IPS DF 4.7 (cell line): ENCODE data around the gene NRM.
"Not testable (repeated sequence)": the region's sequence is repeated elsewhere in the genome, so short reads cannot be mapped to it uniquely, and the experiment has no call there.

Experiments
- DNase-seq: peaks from one replicate; pipeline ENCODE4 v3.0.0-alpha.2; 2013; ENCODE audit warnings: low spot score; ENCODE audit errors: extremely low read depth

The NRM gene

DNA sequence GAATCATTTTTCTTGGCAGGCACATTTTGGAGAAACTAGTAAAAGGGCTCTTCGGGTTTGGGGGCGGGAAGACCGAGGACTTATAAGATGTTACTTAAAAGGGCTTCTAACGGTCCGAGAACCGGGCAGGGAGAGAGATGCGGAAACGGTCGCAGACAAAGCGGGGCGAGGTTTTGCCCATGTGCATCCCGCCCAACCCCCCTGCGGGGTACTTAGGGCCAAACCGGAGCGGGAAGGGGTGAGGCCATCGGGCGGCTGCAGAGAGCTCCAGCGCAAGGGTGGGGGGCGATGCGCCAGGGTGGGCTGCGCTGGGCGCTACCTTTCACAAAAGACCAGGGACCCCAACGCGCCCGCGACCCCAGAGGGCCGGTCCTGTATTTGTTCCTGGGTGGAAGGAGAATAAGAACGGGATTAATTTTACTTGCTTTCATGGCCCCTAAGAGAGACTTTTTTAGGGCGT, 30.0 kb upstream of the NRM start:
- no peak for DNase-seq

DNA sequence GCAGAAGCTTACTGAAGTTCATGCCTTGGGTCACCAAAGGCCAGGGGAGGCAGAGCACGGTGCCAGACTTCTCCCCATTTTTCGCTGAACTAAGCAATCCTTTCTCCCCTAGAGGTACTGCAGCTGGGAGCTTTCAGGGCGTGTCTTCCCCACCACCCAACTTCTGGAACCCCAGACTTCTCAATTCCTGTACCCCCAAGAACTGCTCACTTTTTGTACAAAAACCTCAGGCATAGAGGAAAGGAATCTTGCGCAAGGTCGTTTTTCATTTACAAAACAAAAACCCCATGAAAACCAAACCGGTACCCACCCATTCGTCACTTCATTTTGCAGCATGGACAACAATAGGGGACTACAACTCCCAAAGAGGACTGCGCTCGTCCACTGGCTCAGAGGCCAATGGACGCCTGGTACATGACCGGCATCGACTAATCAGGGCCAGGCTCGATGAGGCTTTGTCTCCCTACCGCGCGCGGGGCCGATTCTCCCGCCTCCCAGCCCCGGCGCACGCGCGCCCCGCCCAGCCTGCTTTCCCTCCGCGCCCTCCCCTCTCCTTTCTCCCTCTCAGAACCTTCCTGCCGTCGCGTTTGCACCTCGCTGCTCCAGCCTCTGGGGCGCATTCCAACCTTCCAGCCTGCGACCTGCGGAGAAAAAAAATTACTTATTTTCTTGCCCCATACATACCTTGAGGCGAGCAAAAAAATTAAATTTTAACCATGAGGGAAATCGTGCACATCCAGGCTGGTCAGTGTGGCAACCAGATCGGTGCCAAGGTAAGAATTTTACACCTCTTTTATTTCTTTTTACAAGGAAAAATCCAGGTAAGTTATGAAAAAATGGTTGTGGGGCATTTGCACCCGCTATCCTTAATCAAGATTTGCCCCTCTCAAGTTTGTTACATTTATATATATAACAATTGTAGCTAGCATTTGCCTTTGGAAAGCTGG, 29.3 kb upstream of the NRM start, which contains the start of gene TUBB:
Gene TUBB, plus strand, starts transcription at position 562 of the 947 bp plus-strand sequence. Its CDS starts 155 bp downstream, at position 717.
- no peak for DNase-seq

DNA sequence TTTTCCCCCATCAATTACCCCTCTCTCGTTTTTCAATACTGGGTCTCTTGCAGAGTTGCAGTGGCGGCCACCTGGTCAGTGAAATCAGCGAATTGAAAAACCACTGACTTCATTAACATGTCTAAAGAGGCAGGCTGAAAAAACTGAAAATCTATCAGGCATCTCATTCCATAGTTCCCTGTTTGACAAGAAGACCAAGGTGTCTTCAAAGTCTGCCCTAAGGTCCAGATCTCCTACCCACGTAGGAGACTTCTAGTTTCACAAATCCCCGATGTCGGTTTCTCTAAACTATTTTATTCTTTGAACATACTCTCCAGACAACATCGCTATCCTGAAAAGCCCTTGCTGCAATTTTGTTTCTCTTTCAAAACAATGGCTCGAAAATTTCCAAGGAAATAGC, 28.6 kb upstream of the NRM start:
- no peak for DNase-seq

DNA sequence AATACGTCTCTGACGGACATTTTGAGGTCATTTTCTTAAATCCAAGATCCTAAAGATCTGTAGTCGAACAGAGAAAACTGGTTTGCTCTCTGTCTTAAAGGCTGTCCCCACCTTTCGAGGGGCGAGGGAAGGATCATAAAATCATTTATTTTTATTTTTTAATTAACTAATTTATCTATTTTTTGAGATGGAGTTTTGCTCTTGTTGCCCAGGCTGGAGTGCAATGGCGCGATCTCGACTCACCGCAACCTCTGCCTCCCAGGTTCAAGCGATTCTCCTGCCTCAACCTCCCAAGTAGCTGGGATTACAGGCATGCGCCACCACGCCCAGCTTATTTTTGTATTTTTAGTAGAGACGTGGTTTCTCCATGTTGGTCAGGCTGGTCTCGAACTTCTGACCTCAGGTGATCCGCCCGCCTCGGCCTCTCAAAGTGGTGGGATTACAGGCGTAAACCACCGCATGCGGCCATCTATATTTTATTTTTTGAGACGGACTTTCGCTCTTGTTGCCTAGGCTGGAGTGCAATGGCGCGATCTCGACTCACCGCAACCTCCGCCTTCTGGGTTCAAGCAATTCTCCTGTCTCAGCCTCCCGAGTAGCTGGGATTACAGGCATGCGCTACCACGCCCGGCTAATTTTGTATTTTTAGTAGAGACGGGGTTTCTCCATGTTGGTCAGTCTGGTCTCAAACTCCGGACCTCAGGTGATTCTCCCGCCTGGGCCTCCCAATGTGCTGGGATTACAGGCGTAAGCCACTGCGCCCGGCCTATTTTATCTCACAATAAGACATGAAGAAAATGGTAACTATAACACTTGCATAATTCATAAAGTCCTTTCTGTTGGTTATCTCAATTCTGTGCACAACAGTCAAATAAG, 27.3 kb upstream of the NRM start:
- not testable (repeated sequence) for DNase-seq

DNA sequence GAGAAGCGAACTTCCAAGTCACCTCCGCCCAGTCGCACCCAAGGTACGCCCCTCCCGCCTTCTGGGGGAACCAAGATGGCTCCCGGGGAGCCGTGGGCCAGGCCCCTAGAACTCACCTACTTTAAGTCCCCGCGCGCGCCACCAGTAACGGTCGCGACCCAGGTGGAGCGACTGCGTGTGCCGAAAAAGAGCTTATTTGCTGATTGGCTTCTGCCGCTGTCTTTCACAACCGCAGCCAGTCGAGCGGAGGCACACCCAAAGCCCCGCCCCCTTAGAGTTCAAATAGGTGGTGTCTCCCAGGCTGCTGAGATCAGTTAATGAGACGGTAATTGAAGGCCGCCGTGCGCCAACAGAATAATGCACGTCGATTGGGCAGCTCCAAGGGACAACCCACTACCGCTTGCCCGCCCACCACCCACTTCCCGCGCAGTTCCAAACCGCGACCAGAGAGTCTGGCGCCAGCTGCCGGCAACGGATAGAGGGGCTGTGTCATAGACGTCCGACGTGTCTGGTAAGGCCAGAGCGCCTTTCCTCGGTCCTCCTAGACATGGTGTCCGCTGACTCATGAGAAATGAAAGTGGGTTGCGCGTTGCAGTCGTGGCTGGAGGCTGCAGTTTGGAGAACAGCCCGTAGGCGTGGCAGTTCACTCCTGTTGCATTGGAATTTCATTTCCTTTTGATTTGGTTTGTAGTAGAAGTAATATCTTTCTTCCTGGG, 26.5 kb upstream of the NRM start, which contains the start of gene MDC1:
Gene MDC1, minus strand, starts transcription at position 153 of the 716 bp plus-strand sequence. CDS start 2,106 bp downstream, outside the sequence.
- DNase-seq, result no peak

DNA sequence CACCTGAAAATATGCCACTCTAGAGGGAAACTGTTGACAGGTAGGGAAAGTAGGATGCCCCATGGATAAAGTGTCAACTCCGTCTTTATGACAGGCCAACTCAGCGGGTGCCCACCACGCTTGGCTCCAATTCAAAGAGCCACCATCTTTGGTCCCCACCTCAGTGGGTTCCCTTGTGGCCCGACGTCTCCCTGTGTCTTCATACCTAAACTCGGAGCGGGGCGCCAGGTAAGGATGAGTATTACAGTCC, 26.0 kb upstream of the NRM start:
- DNase-seq, result no peak

DNA sequence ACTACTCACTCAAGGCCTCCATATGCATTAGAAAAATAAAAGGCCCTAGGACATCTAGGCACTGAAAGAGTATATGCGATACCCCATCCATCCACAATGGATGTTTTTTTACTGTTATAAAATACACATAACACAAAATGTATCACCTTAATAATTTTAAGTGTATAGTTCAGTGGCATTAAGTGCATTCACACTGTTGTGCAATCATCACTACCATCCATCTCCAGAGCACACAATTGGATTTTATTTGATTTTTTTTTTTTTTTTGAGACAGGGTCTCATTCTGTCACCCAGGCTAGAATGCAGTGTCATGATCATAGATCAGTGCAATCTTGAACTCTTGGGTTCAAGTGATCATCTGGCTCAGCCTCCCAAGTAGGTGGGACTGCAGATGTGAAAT, 23.5 kb upstream of the NRM start:
- no peak for DNase-seq

DNA sequence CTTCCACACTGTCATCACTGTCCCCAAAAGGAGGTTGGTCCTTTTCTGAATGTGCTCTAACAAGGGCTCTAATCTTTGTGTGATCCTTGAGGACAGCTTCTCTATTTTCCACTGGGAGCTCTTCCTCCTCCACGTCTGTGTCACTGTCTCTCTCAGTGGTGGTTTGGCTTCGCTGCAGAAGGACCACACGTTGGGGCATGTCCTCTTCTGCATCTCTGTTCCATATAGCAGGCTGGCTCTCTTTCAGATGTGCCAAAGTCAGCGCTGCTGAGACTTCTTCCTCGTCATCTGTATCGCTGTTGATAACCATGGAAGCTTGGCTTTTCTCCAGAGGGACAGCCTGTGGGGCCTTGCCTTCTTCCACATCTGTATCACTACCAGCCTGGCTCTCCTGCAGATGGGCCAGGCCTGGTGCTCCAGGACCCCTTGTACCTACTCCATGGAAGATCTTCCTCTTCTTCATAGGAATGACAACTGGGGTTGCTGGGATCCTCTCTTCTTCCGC, 21.7 kb upstream of the NRM start:
- DNase-seq, result no peak

DNA sequence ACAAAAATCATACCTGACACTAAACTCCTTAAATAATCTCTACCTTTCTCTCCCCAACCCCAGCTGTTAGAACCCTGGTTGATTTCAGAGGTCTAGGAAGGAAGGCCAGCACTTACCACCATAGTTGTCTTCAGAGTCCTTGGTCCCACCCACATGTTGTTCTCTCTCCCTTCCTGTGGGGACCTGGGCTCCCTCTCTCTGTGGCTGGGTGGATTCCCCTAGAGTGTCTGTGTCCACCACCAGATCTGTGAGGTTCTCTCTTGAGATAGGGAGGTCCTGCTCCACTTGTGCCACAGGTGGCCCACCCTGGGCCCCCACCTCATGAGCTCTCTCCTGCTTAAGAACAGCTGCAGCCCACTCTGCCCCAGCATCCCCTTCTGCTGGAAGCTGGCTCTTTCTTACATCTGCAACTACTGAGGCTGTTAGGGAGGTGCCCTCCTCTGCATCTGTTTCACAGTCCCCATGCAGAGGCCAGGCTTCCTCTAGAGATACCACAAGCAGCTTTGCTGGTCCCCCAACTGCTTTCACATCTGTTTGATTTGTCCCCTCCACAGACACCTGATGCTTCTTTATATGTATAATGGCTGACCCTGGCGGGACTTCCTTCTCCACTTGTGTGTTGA, 21.1 kb upstream of the NRM start:
- no peak for DNase-seq

DNA sequence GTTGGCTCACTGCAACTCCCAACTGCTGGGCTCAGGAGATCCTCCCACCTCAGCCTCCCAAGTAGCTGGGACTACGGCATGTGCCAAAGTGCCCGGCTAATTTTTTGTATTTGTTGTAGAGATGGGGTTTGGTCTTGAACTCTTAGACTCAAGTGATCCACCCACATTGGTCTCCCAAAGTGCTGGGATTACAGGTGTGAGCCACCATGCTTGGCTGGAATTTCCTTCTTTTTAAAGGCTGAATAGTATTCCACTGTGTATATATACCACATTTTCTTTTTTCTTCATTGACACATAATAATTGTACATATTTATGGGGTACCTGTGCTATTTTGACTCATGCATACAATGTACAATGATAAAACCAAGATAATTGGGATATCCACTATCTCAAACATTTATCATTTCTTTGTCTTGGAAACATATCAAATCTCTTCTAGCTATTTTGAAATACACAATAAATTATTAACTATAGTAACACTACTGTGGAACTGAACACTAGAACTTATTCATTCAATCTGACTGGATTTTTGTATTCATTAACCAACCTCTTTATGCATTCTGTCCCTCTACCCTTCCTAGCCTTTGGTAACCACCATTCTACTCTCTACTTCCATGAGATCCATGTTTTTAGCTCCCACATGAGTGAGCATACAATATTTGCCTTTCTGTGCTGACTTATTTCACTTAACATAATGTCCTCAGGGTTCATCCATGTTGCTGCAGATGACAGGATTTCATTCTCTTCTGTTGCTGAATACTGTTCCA, 18.5 kb upstream of the NRM start:
- no peak for DNase-seq

DNA sequence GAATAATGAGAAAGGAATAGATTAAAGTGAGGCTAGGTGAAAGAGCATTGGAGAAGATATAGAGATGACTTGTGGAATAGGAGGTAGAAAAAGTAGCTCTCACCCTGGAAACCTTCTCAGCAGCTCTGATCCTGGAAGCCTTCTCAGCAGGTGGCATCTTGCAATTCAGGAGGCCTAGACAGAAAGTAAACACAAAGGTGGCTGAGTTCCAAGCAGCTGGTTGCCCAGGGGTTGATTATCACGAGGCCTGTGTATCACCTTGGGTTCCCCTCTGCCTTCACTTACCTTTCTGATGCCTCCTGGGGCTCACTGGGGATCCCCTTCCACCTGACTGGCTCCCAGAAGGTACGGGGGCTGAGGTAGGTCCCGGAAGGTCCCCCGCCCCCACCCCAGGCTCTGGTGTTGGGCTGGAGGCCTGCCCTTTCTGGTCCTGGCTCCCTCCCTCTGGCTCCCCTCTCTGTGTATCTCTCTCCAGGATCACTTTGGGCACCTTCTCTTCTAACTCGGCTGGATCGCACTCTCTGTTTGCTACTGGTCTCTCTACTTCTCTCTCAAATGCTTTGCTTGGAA, 16.6 kb upstream of the NRM start:
- no peak for DNase-seq

DNA sequence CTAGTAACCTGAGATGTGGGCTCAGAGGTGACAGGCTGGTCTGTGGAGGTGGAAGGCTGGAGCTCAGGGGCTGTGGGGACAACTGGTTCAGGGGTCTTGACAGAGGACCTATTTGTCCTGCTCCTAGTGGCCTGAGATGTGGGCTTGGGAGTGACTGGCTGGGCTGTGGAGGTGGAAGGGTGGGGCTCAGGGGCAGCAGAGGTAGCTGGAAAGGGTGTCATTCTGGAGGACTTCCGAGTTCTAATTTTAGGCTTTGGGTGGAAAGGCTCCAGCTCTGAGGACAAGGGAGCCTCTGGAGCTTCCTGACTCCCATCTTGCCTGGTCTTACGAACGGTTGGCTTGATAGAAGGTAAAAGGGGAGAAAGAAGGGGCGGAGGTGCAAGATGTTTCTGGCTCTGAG, 14.8 kb upstream of the NRM start:
- no peak for DNase-seq

DNA sequence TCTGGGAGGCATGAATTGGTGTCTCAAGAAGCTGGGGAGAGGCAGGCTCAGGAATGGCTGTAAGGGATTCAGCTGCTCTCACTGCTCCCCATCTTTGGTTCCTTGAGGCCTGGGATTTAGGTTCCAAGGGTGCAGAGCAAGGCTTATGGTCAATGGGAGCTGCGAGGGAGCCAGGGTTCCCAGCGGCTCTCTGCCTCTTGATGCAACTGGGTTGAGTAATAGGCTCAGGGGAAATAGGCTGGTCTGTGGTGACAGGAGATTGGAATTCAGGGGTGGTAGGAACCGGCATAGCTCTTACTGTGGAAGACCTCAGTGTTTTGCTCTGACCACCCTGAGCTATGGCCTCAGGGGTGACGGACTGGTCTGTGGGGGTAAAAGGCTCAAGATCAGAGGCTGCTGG, 13.0 kb upstream of the NRM start:
- DNase-seq, result no peak

DNA sequence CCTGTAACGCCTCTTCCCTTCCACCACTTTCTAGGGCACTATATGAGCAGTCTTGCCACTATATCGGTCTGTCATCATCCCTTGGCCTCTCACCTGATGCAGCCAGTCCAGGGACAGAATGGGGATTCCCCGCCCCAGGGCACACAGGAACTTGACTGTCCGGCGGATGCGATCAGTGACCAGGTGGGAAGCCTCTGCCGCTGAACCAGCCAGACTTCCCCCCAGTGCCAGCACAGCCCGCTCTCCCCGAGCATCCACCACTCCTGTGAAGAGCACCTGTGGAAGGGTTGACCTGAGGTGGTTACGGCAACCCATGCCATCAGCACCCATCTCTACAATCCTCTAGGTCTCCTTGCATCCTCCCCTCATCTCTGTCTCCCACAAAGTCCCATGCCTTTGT, 12.2 kb upstream of the NRM start:
- DNase-seq, result no peak

DNA sequence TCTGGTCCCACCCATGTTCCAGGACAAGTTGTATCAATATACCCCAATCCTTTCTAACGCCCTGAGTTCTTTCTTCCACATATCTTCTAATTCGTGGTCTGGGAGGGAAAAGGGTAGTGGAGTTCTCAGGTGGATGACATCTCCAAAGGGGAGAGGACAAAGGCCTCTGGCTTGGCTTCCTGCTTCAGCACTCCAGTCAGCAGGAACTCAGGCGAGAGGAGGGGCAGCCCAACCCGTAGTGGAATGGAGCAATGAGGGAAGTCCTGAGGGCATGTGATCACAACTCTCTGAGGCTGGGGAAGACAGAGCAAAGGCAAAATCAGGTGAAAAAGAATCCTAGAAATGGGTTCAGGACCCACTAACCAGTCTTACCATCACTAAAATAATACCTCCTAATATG, 9.6 kb upstream of the NRM start:
- DNase-seq, result no peak

DNA sequence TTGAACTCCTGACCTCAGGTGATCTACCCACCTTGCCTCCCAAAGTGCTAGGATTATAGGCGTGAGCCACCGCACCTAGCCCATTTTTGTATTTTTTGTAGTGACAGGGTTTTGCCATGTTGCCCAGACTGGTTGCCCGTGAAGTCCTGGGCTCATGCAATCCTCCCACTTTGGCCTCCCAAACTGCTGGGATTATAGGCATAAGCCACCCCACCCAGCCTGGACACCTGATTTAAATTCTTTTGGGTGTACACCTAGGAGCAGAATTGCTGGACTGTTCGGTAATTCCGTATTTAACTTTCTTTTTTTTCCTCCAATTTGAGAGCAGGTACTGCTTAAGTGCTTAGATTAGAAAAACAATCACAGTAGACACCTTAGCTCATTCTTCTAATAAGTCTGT, 5.6 kb upstream of the NRM start:
- DNase-seq, result no peak

DNA sequence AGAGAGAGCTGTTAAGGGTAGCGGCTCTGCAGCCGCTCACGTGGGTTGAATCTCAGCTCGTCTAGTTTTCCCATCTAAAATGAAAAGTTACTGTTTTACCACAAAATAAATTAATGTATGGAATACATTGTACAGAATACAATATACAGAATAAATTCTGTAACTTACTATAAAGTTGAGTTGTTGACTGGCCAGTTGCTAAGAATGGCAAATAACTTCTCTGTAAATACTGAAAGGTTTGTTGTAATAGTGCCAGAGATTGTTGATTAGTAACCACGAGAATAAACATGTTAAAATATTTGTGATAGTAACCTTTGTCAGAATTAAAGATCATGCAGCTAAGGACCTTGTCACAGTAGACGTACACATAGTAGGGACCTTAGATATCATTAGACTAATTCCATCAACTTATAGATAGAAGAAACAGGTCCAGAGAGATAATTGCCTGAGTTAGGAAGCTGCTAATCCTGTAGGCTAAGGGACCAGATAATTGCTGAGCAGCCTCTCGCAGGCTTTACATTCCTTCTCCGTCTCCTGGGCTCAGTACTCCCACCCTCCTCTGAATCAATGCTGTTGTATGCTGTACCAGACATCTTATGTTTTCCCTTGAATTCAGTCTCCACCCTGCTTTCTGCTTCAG, 544 bp upstream of the NRM start:
- DNase-seq, result no peak

DNA sequence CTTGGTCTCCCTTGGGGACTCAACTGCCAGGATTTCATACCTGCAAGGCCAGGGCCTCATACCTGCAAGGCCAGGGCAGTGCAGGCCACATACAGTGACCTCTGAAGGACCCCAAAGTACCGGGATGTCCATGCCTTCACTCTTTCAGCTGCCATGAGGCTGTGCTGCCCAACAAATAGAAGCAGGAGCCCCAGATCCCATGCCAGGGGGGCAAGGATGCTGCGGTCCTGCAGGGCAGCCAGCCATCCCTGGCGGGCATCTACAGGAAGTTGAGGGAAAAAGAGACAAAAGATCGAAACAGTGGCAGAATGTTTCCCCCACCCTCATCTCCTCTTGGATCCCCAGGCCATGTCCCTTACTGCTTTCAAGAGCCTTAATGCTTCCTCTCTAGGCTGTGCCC, 799 bp downstream of the NRM start:
- no peak for DNase-seq
